GM12892 (cell line): ENCODE data around the gene TCEAL9.

Experiments used
- POLR2A ChIP-seq: IDR thresholded peaks from 2 replicates; pipeline ENCODE4 v1.6.1; 2011; ENCODE audit warnings: low read depth, low read length, control low read depth
- POLR2AphosphoS5 ChIP-seq: IDR thresholded peaks from 2 replicates; pipeline ENCODE4 v1.6.1; 2011; ENCODE audit warnings: low read depth, low read length, control low read depth
- TAF1 ChIP-seq: IDR thresholded peaks from 2 replicates; pipeline ENCODE4 v1.6.1; 2011; ENCODE audit warnings: low read depth, mild to moderate bottlenecking, control low read depth, low read length, borderline replicate concordance

- TF ChIP-seq POLR2A = no peak
- TF ChIP-seq TAF1 = no peak
- no peak for TF ChIP-seq POLR2AphosphoS5
Measured at GRCh38 chrX:103399744-103400143, 43.4 kb downstream of the TCEAL9 start.
